Panc1 (cell line): ENCODE measurements around the gene IQUB.

Source experiments
- CTCF ChIP-seq: fragments of 450-650 bp; IDR thresholded peaks from 2 replicates; pipeline ENCODE4 v1.5.1; 2017; ENCODE audit warnings: mild to moderate bottlenecking
- REST ChIP-seq, 2 experiments: IDR thresholded peaks; 2 replicates each; pipeline ENCODE4 v1.6.1; 2011 to 2012; ENCODE audit warnings: low read depth in 2 of 2, control low read depth in 1 of 2, low read length in 1 of 2, mild to moderate bottlenecking in 1 of 2, moderate library complexity in 1 of 2; ENCODE audit not compliant: insufficient read depth in 1 of 2

GRCh38 chr7:123472750-123473445, 61.5 kb downstream of the IQUB start:
- TF ChIP-seq CTCF, result no peak
- no peak for TF ChIP-seq REST (IDR thresholded peaks at IDR 0.05; ENCODE audit: insufficient read depth in 1 of 2, low read depth in 2 of 2, low read length in 1 of 2)
